Vagina (tissue), 2 donors: ENCODE data around the gene MEGF6.

Experiments
- POLR2A ChIP-seq, 2 donors: fragments of 450-650 bp; IDR thresholded peaks; one replicate each; pipeline ENCODE4 v1.6.1; 2017; ENCODE audit warnings: antibody characterized with exemption in 2 of 2, mild to moderate bottlenecking in 2 of 2, moderate library complexity in 2 of 2
- POLR2AphosphoS5 ChIP-seq, 2 donors: sonication (generic); formaldehyde crosslinking; IDR thresholded peaks; one replicate each; pipeline ENCODE4 v1.9.0; 2017; ENCODE audit warnings: antibody characterized with exemption in 2 of 2, mild to moderate bottlenecking in 2 of 2, low read depth in 1 of 2; ENCODE audit not compliant: insufficient read depth in 1 of 2
- TF ChIP-seq, protein P1 (sequence below), 3 experiments: fragments of 450-650 bp in 2 of 3; fragments of 200-600 bp in 1 of 3; sonication (generic) in 1 of 3; IDR thresholded peaks; one replicate each; pipeline ENCODE4 v1.5.1; 2017 to 2019; ENCODE audit warnings: antibody characterized with exemption in 3 of 3, mild to moderate bottlenecking in 2 of 3, moderate library complexity in 2 of 3

- TF ChIP-seq, protein P1, sequence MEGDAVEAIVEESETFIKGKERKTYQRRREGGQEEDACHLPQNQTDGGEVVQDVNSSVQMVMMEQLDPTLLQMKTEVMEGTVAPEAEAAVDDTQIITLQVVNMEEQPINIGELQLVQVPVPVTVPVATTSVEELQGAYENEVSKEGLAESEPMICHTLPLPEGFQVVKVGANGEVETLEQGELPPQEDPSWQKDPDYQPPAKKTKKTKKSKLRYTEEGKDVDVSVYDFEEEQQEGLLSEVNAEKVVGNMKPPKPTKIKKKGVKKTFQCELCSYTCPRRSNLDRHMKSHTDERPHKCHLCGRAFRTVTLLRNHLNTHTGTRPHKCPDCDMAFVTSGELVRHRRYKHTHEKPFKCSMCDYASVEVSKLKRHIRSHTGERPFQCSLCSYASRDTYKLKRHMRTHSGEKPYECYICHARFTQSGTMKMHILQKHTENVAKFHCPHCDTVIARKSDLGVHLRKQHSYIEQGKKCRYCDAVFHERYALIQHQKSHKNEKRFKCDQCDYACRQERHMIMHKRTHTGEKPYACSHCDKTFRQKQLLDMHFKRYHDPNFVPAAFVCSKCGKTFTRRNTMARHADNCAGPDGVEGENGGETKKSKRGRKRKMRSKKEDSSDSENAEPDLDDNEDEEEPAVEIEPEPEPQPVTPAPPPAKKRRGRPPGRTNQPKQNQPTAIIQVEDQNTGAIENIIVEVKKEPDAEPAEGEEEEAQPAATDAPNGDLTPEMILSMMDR (IDR thresholded peaks at IDR 0.05): no peak
- TF ChIP-seq POLR2AphosphoS5 (IDR thresholded peaks at IDR 0.05; ENCODE audit: insufficient read depth in 1 of 2, low read depth in 1 of 2) (no peak), POLR2A (IDR thresholded peaks at IDR 0.05) (no peak)
Observed at GRCh38 chr1:3518756-3519155, 92.6 kb downstream of the MEGF6 start.
